ENCODE measurements around the gene WDR19. TPM values are rescaled to one million over a fixed set of nuclear protein-coding genes. Genes with fewer than 3 reads are reported as not detected.

Gene WDR19
- total RNA-seq, 1 experiment from 2014 or later, result 11.9 TPM

- no peaks in the 10 kb centered on the region for H3K36me3 Mint-ChIP-seq (ENCODE audit: insufficient read depth, unreplicated experiment)
- H3K4me1 Mint-ChIP-seq (ENCODE audit: low read depth, unreplicated experiment), result no peaks in the 10 kb centered on the region
- no peak overlapping the region for H3K4me3 Mint-ChIP-seq (ENCODE audit: unreplicated experiment)
- H3K27me3 Mint-ChIP-seq (ENCODE audit: insufficient read depth, unreplicated experiment), result no peaks in the 10 kb centered on the region
- H3K9me3 Mint-ChIP-seq (ENCODE audit: unreplicated experiment), result no peaks in the 10 kb centered on the region
- H3K4me3 ChIP-seq (ENCODE audit: low read depth, low read length), result no peak overlapping the region
- TF ChIP-seq CTCF (IDR thresholded peaks at IDR 0.05; ENCODE audit: insufficient read depth in 1 of 2, low read depth in 1 of 2, low read length in 1 of 2, severe bottlenecking in 1 of 2, unreplicated experiment in 1 of 2), result no peak
- ChIA-PET POLR2A (no interaction called here), CTCF (no interaction called here)
- no peaks in the 10 kb centered on the region for H3K27me3 ChIP-seq (replicated peaks; ENCODE audit: control insufficient read depth, insufficient read depth, low read length)
- H3K9me3 ChIP-seq, result no peaks in the 10 kb centered on the region
- DNase-seq, result no peak
- no peaks in the 10 kb centered on the region for H3K4me1 ChIP-seq
- BruUV-seq (replicated peaks), result no TSS peak
- H3K36me3 ChIP-seq (ENCODE audit: control insufficient read depth, insufficient read depth, low read length), result no peaks in the 10 kb centered on the region
- no peak overlapping the region for H3K27ac Mint-ChIP-seq (ENCODE audit: unreplicated experiment)
- intact Hi-C loops (cut with micrococcal nuclease; ENCODE audit: unreplicated experiment), result no loop called here
These were observed 46.0 kb downstream of the WDR19 start for GRCh38 chr4:39228377-39228776.

GRCh38 chr4:39230462-39230861 is 48.1 kb downstream of the WDR19 start:
- Mint-ChIP-seq H3K9me3 (ENCODE audit: unreplicated experiment) (no peaks in the 10 kb centered on the region), H3K4me3 (ENCODE audit: unreplicated experiment) (no peak overlapping the region), H3K36me3 (ENCODE audit: insufficient read depth, unreplicated experiment) (no peaks in the 10 kb centered on the region), H3K4me1 (ENCODE audit: low read depth, unreplicated experiment) (no peaks in the 10 kb centered on the region), H3K27me3 (ENCODE audit: insufficient read depth, unreplicated experiment) (no peaks in the 10 kb centered on the region), H3K27ac (ENCODE audit: unreplicated experiment) (no peak overlapping the region)
- Histone ChIP-seq H3K9me3 (no peaks in the 10 kb centered on the region), H3K4me1 (no peaks in the 10 kb centered on the region), H3K4me3 (ENCODE audit: low read depth, low read length) (no peak overlapping the region), H3K27me3 (replicated peaks; ENCODE audit: control insufficient read depth, insufficient read depth, low read length) (no peaks in the 10 kb centered on the region), H3K36me3 (ENCODE audit: control insufficient read depth, insufficient read depth, low read length) (no peaks in the 10 kb centered on the region)
- no peak for DNase-seq
- POLR2A ChIA-PET, result no interaction called here
- BruUV-seq (replicated peaks), result no TSS peak
- CTCF ChIA-PET, result no interaction called here
- no peak for TF ChIP-seq CTCF (IDR thresholded peaks at IDR 0.05; ENCODE audit: insufficient read depth in 1 of 2, low read depth in 1 of 2, low read length in 1 of 2, severe bottlenecking in 1 of 2, unreplicated experiment in 1 of 2)
- intact Hi-C loops (cut with micrococcal nuclease; ENCODE audit: unreplicated experiment), result no loop called here

- H3K36me3 Mint-ChIP-seq (ENCODE audit: insufficient read depth, unreplicated experiment), result no peaks in the 10 kb centered on the region
- no TSS peak for BruUV-seq (replicated peaks)
These were observed 49.3 kb downstream of the WDR19 start for GRCh38 chr4:39231660-39232059.

More at GRCh38 chr4:39231660-39232059, 49.3 kb downstream of the WDR19 start:
- H3K4me3 Mint-ChIP-seq (ENCODE audit: unreplicated experiment), result no peak overlapping the region
- Histone ChIP-seq H3K4me1 (no peaks in the 10 kb centered on the region), H3K36me3 (ENCODE audit: control insufficient read depth, insufficient read depth, low read length) (no peaks in the 10 kb centered on the region), H3K4me3 (ENCODE audit: low read depth, low read length) (no peak overlapping the region), H3K27me3 (replicated peaks; ENCODE audit: control insufficient read depth, insufficient read depth, low read length) (no peaks in the 10 kb centered on the region), H3K9me3 (no peaks in the 10 kb centered on the region)
- H3K4me1 Mint-ChIP-seq (ENCODE audit: low read depth, unreplicated experiment), result no peaks in the 10 kb centered on the region
- no peaks in the 10 kb centered on the region for H3K9me3 Mint-ChIP-seq (ENCODE audit: unreplicated experiment)
- intact Hi-C loops (cut with micrococcal nuclease; ENCODE audit: unreplicated experiment), result no loop called here
- no peaks in the 10 kb centered on the region for H3K27me3 Mint-ChIP-seq (ENCODE audit: insufficient read depth, unreplicated experiment)
- H3K27ac Mint-ChIP-seq (ENCODE audit: unreplicated experiment), result no peak overlapping the region
- POLR2A ChIA-PET, result no interaction called here
- TF ChIP-seq CTCF (IDR thresholded peaks at IDR 0.05; ENCODE audit: insufficient read depth in 1 of 2, low read depth in 1 of 2, low read length in 1 of 2, severe bottlenecking in 1 of 2, unreplicated experiment in 1 of 2), result no peak
- CTCF ChIA-PET, result no interaction called here
- DNase-seq, result no peak

Data from Caco-2 (cell line).